Measurements from ENCODE around the gene RXFP4.
A peak's percentile ranks its signal among the peaks of the same experiment; 100 is the strongest.

- TF ChIP-seq CTCF (IDR thresholded peaks at IDR 0.05) (peak in 1 of 5 experiments; percentile 1), POLR2AphosphoS5 (IDR thresholded peaks at IDR 0.05) (no peak)
Measured at GRCh38 chr1:155910621-155911121, 30.8 kb upstream of the RXFP4 start.

Data from transverse colon (tissue), 4 donors.